Ovary (tissue), 9 donors: ENCODE measurements around the gene PSMA6. TPM values are rescaled to one million over a fixed set of nuclear protein-coding genes. Genes with fewer than 3 reads are reported as not detected.

Source experiments
- DNase-seq, 5 donors: peaks; one replicate each; pipeline ENCODE4 v3.0.0-alpha.2; 2019 to 2020
- H3K27ac ChIP-seq, 2 donors: fragments of 200-600 bp; one replicate each; pipeline versions ENCODE4 v1.5.1 to v1.8.0; 2019 to 2022
- H3K27me3 ChIP-seq: fragments of 200-600 bp; one replicate; pipeline ENCODE4 v1.8.0; 2022
- H3K36me3 ChIP-seq: fragments of 200-600 bp; sonication (generic); one replicate; pipeline ENCODE4 v1.5.1; 2019
- H3K4me1 ChIP-seq: one replicate; pipeline ENCODE4 v1.8.1; 2013; ENCODE audit warnings: mild to moderate bottlenecking, moderate library complexity; ENCODE audit not compliant: insufficient read depth
- H3K4me3 ChIP-seq: fragments of 200-600 bp; sonication (generic); one replicate; pipeline ENCODE4 v1.5.1; 2017
- H3K9me3 ChIP-seq, 2 donors: fragments of 200-600 bp in 1 of 2; sonication (generic) in 1 of 2; one replicate each; pipeline versions ENCODE4 v1.5.1 to v1.8.1; 2013 to 2019; ENCODE audit warnings: mild to moderate bottlenecking in 1 of 2, moderate library complexity in 1 of 2
- EP300 ChIP-seq: sonication (generic); formaldehyde crosslinking; IDR thresholded peaks from one replicate; pipeline ENCODE4 v1.6.1; 2017; ENCODE audit warnings: antibody characterized with exemption
- POLR2A ChIP-seq: fragments of 450-650 bp; IDR thresholded peaks from one replicate; pipeline ENCODE4 v1.6.1; 2017; ENCODE audit warnings: antibody characterized with exemption, mild to moderate bottlenecking, moderate library complexity
- WGBS, 3 donors: extraction: QIAGEN DNeasy Blood & Tissue Kit in 1 of 3; methylation state at CpG; one replicate each; pipeline versions ENCODE4 v1.1.5 to v1.1.7; 2013 to 2017; 5-methylcytosine and 5-hydroxymethylcytosine counted together
- intact Hi-C, 4 donors: fragments of 100-400 bp; cut with DNase I; formaldehyde crosslinking; loops; one replicate each; pipeline versions ENCODE4 v1.11.0 to v1.15.1; 2022 to 2023
- polyA plus RNA-seq, 2 donors: library from polyadenylated mRNA; stranded (reverse); fragments of 200-250 nt in 1 of 2; fragments of 350-450 nt in 1 of 2; fragmentation: Illumina TruSeq in 1 of 2; extraction: RNeasy Lipid Tissue Mini Kit (QIAGEN cat#74804) in 1 of 2; gene quantifications; one replicate each; pipeline ENCODE4 v1.2.3, GENCODE V29; 2013 to 2014
- total RNA-seq, 7 donors: library from RNA; depleted of rRNA in 2 of 7; stranded (reverse); fragments of >200 nt in 2 of 7; fragmentation: NEBNext Ultra II Directional in 3 of 7; extraction: Animal tissue kit (Norgen Biotek cat#: 25700) in 3 of 7; gene quantifications; one replicate each; pipeline versions ENCODE4 v1.1.0 to v1.2.4, GENCODE V29; 2016 to 2023
- TF ChIP-seq, protein P1 (sequence below), 3 donors: fragments of 450-650 bp in 2 of 3; fragments of 200-600 bp in 1 of 3; IDR thresholded peaks; one replicate each; pipeline versions ENCODE4 v1.5.1 to v1.8.0; 2016 to 2022; ENCODE audit warnings: antibody characterized with exemption in 3 of 3, mild to moderate bottlenecking in 1 of 3
- donor health status: DM: no; HTN: no; CAD: no; lungs with moderate emphysema.
- donor health status: DM: no; HTN: no; CAD: no.
- donor health status: Bipolar disorder and iron deficiency.
- donor health status: DM: yes; HTN: yes; CAD: no.
- donor health status: DM: no; HTN: no; CAD: no.
- donor health status: DM: yes; HTN: yes; CAD: no.

Gene PSMA6
- total and polyA plus RNA-seq, 9 donors: 85.2 to 157 (median 102) TPM

DNA sequence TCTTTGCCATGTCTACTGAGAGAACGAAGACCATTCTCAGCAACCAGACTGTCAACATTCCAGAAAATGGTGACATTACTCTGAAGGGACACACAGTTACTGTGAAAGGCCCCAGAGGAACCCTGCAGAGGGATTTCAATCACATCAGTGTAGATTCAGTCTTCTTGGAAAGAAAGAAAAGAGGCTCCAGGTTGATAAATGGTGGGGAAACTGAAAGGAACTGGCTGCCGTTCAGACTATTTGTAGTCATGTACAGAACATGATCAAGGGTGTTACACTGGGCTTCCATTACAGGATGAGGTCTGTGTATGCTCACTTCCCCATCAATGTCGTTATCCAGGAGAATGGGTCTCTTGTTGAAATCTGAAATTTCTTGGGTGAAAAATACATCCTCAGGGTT lies 29.7 kb upstream of the PSMA6 start:
- H3K9me3 ChIP-seq: no peaks in the 10 kb centered on the region
- no peak for TF ChIP-seq EP300
- TF ChIP-seq POLR2A: no peak
- TF ChIP-seq, protein P1, sequence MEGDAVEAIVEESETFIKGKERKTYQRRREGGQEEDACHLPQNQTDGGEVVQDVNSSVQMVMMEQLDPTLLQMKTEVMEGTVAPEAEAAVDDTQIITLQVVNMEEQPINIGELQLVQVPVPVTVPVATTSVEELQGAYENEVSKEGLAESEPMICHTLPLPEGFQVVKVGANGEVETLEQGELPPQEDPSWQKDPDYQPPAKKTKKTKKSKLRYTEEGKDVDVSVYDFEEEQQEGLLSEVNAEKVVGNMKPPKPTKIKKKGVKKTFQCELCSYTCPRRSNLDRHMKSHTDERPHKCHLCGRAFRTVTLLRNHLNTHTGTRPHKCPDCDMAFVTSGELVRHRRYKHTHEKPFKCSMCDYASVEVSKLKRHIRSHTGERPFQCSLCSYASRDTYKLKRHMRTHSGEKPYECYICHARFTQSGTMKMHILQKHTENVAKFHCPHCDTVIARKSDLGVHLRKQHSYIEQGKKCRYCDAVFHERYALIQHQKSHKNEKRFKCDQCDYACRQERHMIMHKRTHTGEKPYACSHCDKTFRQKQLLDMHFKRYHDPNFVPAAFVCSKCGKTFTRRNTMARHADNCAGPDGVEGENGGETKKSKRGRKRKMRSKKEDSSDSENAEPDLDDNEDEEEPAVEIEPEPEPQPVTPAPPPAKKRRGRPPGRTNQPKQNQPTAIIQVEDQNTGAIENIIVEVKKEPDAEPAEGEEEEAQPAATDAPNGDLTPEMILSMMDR (IDR thresholded peaks at IDR 0.05): no peak
- intact Hi-C loops: no loop called here
- H3K4me3 ChIP-seq: no peak overlapping the region
- H3K27me3 ChIP-seq: no peaks in the 10 kb centered on the region
- DNase-seq: no peak
- WGBS, 3 donors: 88 to 93% (median 90%) methylated on average over 3 of the region's 3 CpGs
- H3K4me1 ChIP-seq: no peaks in the 10 kb centered on the region
- no peaks in the 10 kb centered on the region for H3K36me3 ChIP-seq
- H3K27ac ChIP-seq: no peak overlapping the region

DNA sequence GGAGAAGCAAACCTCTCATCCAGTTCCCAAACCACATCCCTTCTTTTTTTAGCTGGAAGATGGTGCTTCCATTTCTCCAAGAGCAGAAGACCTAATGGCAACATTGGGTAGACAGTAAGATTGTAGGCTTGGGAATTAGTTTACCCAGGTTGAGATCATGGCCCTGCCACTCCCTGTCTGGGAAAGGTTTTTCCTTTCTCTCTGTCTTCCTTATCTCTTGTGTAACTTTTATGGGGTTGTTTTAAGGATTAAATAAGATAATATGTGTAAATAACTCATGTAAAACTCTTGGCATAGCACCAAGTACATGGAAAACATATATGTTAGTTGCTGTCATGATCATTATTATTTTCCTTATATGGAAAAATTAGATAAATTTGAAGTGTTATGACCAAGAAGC lies 23.2 kb upstream of the PSMA6 start:
- no peaks in the 10 kb centered on the region for H3K9me3 ChIP-seq
- TF ChIP-seq, protein P1 (IDR thresholded peaks at IDR 0.05): no peak
- TF ChIP-seq EP300: no peak
- no peaks in the 10 kb centered on the region for H3K4me1 ChIP-seq
- no peak overlapping the region for H3K27ac ChIP-seq
- no peak overlapping the region for H3K4me3 ChIP-seq
- no peaks in the 10 kb centered on the region for H3K27me3 ChIP-seq
- DNase-seq: no peak
- no peaks in the 10 kb centered on the region for H3K36me3 ChIP-seq
- intact Hi-C loops: no loop called here

DNA sequence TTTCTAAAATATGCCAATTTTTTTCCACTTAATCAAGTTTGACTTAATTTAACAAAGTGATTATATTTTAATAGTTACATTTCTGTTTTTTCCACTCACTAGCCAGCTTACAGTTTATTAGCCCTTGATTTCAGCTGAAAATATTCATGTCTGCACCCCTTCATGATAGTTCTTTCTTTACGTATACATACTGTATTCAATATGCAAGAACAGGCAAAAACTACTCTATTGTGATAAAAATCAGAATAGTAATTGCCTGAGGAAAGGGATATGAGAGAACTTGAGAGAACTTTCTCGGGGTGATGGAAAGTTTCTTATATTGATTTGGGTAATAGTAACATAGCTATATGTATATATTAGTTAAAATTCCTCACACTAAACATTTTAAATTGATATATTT lies 17.4 kb upstream of the PSMA6 start:
- TF ChIP-seq, protein P1 (IDR thresholded peaks at IDR 0.05): no peak
- TF ChIP-seq POLR2A: no peak
- TF ChIP-seq EP300: no peak
- intact Hi-C loops: no loop called here
- WGBS, 3 donors: 96 to 98% (median 97%) methylated on average over 2 of the region's 2 CpGs
- no peak overlapping the region for H3K27ac ChIP-seq
- no peaks in the 10 kb centered on the region for H3K9me3 ChIP-seq
- no peaks in the 10 kb centered on the region for H3K4me1 ChIP-seq
- no peaks in the 10 kb centered on the region for H3K27me3 ChIP-seq
- H3K4me3 ChIP-seq: no peak overlapping the region
- DNase-seq: no peak
- H3K36me3 ChIP-seq: no peaks in the 10 kb centered on the region

DNA sequence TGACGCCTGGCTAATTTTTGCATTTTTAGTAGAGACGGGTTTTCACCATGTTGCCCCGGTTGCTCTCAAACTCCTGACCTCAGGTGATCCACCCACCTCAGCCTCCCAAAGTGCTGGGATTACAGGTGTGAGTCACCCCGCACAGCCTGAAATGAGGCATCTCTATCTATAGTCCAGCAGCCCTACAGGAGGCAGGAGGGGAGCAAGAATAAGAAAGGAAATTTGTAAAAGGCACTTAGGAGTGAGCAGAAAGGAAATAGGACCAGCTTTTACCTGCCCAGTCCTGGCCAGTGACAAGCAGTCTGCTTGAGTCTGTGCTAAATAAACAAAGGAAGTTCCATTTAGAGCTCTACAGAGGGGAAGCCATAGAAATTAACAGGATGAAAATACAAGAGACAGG lies 15.0 kb upstream of the PSMA6 start:
- no peak for DNase-seq
- H3K4me3 ChIP-seq: no peak overlapping the region
- WGBS, 3 donors: 95 to 99% (median 99%) methylated on average over 4 of the region's 4 CpGs
- intact Hi-C loops: no loop called here
- H3K27me3 ChIP-seq: no peaks in the 10 kb centered on the region
- TF ChIP-seq, protein P1 (IDR thresholded peaks at IDR 0.05): no peak
- TF ChIP-seq POLR2A (no peak), EP300 (no peak)
- no peaks in the 10 kb centered on the region for H3K4me1 ChIP-seq
- no peaks in the 10 kb centered on the region for H3K36me3 ChIP-seq
- no peak overlapping the region for H3K27ac ChIP-seq
- H3K9me3 ChIP-seq: no peaks in the 10 kb centered on the region

DNA sequence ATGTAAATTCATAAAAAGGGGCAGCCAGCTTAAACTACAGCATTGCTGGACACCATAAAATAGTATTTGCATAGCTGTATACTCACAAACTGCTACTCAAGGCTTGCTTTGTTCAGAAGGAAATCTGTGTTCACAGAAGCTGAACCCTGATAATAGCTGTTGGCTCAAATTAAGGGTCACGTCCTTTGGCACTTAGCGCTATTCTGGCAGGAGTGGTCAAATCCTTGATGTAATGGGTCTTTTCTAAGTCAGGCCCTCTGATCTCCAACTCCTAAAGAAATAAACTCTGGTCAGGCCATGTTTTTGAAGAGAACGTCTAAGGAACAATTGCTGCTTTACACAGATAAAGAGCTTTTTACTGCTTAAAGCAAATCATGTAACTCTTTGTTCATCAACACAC lies 12.8 kb upstream of the PSMA6 start:
- WGBS, 3 donors: 66 to 74% (median 70%) methylated on average over 3 of the region's 3 CpGs
- intact Hi-C loops: no loop called here
- Histone ChIP-seq H3K9me3 (no peaks in the 10 kb centered on the region), H3K4me3 (no peak overlapping the region), H3K4me1 (no peaks in the 10 kb centered on the region), H3K27me3 (no peaks in the 10 kb centered on the region), H3K27ac (no peak overlapping the region), H3K36me3 (no peaks in the 10 kb centered on the region)
- DNase-seq: no peak
- TF ChIP-seq POLR2A: no peak
- TF ChIP-seq, protein P1 (IDR thresholded peaks at IDR 0.05): no peak
- TF ChIP-seq EP300: no peak
